ENCODE data around the gene LEMD1. TPM values are rescaled to one million over a fixed set of nuclear protein-coding genes. Genes with fewer than 3 reads are reported as not detected.

Gene LEMD1
- total RNA-seq, 1 donor = not detected

DNA sequence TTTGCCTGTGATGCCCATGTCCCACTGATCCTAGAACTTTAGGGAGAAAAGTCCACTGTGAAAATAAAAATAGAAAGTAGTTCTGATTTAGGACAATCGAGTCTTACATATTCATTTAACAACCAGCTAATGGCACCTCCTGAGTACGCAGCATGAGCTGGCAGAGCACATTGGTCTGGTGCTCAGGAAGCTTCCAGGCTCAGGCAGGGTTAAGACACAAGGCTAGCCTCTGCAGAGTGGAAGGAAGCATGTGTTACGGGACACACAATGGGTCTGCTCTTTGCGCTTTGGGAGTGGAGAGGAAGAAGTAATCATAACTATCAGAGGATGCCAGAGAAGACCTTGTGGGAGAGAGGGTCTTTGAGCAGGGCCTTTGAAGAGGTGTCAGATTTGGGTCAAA lies 61.0 kb downstream of the LEMD1 start:
- Histone ChIP-seq H4K20me1 (ENCODE audit: insufficient read depth, low read length) (no peaks in the 10 kb centered on the region), H3K4me2 (ENCODE audit: insufficient read depth, low read length) (no peak overlapping the region), H3K27ac (ENCODE audit: low read depth, low read length) (no peak overlapping the region), H3K79me2 (ENCODE audit: insufficient read depth, low read length) (no peaks in the 10 kb centered on the region), H3K27me3 (ENCODE audit: insufficient read depth, low read length) (peaks cover 48% of the 10 kb centered on the region), H2AFZ (ENCODE audit: low read length) (no peak overlapping the region), H3K4me1 (ENCODE audit: insufficient read depth, low read length) (peaks cover 6% of the 10 kb centered on the region), H3K4me3 (ENCODE audit: insufficient read depth, low read length) (no peak overlapping the region), H3K9me3 (ENCODE audit: low read depth, low read length) (no peaks in the 10 kb centered on the region), H3K36me3 (ENCODE audit: insufficient read depth, low read length) (no peaks in the 10 kb centered on the region)
- DNase-seq (ENCODE audit: insufficient read length, low spot score, missing footprints) = no peak
- TF ChIP-seq, protein P1, sequence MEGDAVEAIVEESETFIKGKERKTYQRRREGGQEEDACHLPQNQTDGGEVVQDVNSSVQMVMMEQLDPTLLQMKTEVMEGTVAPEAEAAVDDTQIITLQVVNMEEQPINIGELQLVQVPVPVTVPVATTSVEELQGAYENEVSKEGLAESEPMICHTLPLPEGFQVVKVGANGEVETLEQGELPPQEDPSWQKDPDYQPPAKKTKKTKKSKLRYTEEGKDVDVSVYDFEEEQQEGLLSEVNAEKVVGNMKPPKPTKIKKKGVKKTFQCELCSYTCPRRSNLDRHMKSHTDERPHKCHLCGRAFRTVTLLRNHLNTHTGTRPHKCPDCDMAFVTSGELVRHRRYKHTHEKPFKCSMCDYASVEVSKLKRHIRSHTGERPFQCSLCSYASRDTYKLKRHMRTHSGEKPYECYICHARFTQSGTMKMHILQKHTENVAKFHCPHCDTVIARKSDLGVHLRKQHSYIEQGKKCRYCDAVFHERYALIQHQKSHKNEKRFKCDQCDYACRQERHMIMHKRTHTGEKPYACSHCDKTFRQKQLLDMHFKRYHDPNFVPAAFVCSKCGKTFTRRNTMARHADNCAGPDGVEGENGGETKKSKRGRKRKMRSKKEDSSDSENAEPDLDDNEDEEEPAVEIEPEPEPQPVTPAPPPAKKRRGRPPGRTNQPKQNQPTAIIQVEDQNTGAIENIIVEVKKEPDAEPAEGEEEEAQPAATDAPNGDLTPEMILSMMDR (IDR thresholded peaks at IDR 0.05; ENCODE audit: extremely low read depth, low read depth, low read length) = no peak

DNA sequence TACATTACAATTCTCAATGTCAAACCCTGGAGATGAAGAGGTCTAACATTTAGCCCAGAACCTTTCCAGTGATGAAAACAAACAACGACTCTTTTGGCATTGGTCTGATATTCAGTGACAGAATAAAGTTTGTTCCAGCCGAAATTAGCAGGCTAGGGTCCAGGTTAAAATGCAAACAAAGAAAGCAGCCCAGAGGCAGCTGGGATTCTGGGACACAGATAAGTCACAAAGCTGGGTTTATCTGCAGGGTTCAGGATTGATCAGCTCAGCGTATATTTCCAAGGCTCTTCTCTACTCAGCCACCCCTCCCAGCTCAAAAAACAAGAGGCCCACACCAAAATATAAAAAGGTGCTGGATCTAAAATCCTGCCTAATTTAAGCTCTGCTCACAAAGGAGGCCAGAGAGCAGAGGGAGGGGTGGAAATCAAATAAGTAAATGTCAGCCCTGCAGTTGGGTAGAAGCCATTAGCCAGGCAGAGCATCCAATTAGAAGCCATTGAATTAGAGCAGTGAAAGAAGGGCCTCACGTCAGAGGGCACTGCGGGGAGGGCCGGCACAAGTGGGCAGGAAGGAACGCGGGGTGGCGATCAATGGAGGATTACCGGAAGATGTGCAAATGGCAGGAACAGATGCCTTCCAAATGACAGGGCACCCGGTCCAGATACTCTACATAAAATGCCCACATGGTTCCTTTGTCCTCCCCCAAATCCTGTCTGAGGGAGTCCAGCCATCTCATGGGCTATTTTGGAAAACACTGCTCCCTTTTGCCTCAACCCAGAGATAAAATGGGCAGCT lies 61.9 kb downstream of the LEMD1 start:
- Histone ChIP-seq H3K79me2 (ENCODE audit: insufficient read depth, low read length) (no peaks in the 10 kb centered on the region), H4K20me1 (ENCODE audit: insufficient read depth, low read length) (no peaks in the 10 kb centered on the region), H3K4me2 (ENCODE audit: insufficient read depth, low read length) (no peak overlapping the region), H3K36me3 (ENCODE audit: insufficient read depth, low read length) (no peaks in the 10 kb centered on the region), H3K27ac (ENCODE audit: low read depth, low read length) (no peak overlapping the region), H3K27me3 (ENCODE audit: insufficient read depth, low read length) (peaks cover 48% of the 10 kb centered on the region), H3K4me1 (ENCODE audit: insufficient read depth, low read length) (peaks cover 5% of the 10 kb centered on the region), H2AFZ (ENCODE audit: low read length) (no peak overlapping the region), H3K4me3 (ENCODE audit: insufficient read depth, low read length) (no peak overlapping the region), H3K9me3 (ENCODE audit: low read depth, low read length) (no peaks in the 10 kb centered on the region)
- TF ChIP-seq, protein P1 (IDR thresholded peaks at IDR 0.05; ENCODE audit: extremely low read depth, low read depth, low read length) = no peak
- DNase-seq (ENCODE audit: insufficient read length, low spot score, missing footprints) = no peak

DNA sequence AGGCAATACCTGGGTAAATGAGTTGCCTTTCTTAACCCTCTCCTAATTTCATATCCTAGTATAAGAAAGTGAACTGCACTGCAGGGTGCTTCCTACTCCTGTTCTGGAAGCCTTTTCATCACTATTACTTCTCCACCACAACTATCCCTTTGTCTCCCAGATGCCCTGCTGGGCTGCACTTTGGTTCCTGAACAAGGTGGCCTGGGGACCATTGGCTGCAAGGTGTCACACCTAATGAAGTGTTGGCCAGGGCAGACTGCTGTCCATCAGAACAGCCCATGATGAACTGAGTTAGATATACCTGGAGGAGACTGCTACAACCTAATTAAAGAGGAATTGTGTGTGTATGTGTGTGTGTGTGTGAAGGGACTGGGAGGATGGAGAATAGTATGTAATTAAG lies 63.3 kb downstream of the LEMD1 start:
- TF ChIP-seq, protein P1 (IDR thresholded peaks at IDR 0.05; ENCODE audit: extremely low read depth, low read depth, low read length) = no peak
- no peak overlapping the region for H3K4me3 ChIP-seq (ENCODE audit: insufficient read depth, low read length)
- no peak overlapping the region for H3K4me2 ChIP-seq (ENCODE audit: insufficient read depth, low read length)
- H2AFZ ChIP-seq (ENCODE audit: low read length) = no peak overlapping the region
- H4K20me1 ChIP-seq (ENCODE audit: insufficient read depth, low read length) = no peaks in the 10 kb centered on the region
- DNase-seq (ENCODE audit: insufficient read length, low spot score, missing footprints) = no peak
- H3K79me2 ChIP-seq (ENCODE audit: insufficient read depth, low read length) = no peaks in the 10 kb centered on the region
- H3K4me1 ChIP-seq (ENCODE audit: insufficient read depth, low read length) = peaks cover 8% of the 10 kb centered on the region
- H3K27me3 ChIP-seq (ENCODE audit: insufficient read depth, low read length) = peaks cover 48% of the 10 kb centered on the region
- no peak overlapping the region for H3K27ac ChIP-seq (ENCODE audit: low read depth, low read length)
- no peaks in the 10 kb centered on the region for H3K36me3 ChIP-seq (ENCODE audit: insufficient read depth, low read length)
- no peaks in the 10 kb centered on the region for H3K9me3 ChIP-seq (ENCODE audit: low read depth, low read length)

DNA sequence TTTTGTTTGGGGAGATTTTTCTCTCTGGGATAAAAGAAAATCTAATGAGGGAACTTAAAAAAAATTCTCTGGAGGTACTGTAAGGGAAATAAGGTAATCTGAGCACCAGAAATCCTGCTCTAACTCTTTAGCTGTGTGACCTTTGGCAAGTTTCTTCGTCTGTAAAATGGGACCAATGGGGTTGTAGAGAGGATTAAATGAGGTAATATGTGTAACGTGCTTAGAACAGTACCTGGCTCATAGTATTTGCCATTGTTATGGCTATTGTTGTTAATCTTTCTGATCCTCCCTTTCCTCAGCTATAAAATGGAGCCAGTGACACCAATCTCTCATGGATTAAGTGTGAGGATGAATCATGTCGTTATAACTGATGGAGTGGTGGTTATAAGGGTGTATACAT lies 64.3 kb downstream of the LEMD1 start:
- no peak overlapping the region for H3K4me3 ChIP-seq (ENCODE audit: insufficient read depth, low read length)
- no peak for DNase-seq (ENCODE audit: insufficient read length, low spot score, missing footprints)
- H3K27me3 ChIP-seq (ENCODE audit: insufficient read depth, low read length) = peaks cover 41% of the 10 kb centered on the region
- TF ChIP-seq, protein P1 (IDR thresholded peaks at IDR 0.05; ENCODE audit: extremely low read depth, low read depth, low read length) = no peak
- no peaks in the 10 kb centered on the region for H4K20me1 ChIP-seq (ENCODE audit: insufficient read depth, low read length)
- H3K36me3 ChIP-seq (ENCODE audit: insufficient read depth, low read length) = no peaks in the 10 kb centered on the region
- no peak overlapping the region for H3K4me2 ChIP-seq (ENCODE audit: insufficient read depth, low read length)
- H2AFZ ChIP-seq (ENCODE audit: low read length) = no peak overlapping the region
- H3K4me1 ChIP-seq (ENCODE audit: insufficient read depth, low read length) = peaks cover 8% of the 10 kb centered on the region
- H3K27ac ChIP-seq (ENCODE audit: low read depth, low read length) = no peak overlapping the region
- H3K9me3 ChIP-seq (ENCODE audit: low read depth, low read length) = no peaks in the 10 kb centered on the region
- no peaks in the 10 kb centered on the region for H3K79me2 ChIP-seq (ENCODE audit: insufficient read depth, low read length)

Measured in osteoblast (primary cell).